ENCODE results near the gene KCNIP2.

DNA sequence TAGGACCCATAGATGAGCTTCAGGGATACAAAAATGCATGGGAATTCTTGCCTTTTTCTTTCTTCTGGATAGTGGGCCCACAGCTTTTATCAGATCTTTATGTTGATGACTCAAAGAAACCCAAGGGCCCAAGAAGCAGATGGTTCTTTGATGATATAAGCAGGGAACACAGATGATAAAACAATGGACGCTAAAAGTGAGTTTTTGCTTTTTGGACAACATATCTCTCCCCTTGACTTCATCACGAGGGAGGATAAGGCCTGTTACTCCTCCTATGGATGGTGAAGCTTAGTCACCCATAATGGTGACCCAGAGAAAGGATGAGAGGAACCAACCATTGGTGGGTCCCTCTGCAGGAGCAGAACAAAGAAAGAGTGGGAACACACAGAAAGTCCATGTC, 18.9 kb downstream of the KCNIP2 start:
- TF ChIP-seq, protein P1, sequence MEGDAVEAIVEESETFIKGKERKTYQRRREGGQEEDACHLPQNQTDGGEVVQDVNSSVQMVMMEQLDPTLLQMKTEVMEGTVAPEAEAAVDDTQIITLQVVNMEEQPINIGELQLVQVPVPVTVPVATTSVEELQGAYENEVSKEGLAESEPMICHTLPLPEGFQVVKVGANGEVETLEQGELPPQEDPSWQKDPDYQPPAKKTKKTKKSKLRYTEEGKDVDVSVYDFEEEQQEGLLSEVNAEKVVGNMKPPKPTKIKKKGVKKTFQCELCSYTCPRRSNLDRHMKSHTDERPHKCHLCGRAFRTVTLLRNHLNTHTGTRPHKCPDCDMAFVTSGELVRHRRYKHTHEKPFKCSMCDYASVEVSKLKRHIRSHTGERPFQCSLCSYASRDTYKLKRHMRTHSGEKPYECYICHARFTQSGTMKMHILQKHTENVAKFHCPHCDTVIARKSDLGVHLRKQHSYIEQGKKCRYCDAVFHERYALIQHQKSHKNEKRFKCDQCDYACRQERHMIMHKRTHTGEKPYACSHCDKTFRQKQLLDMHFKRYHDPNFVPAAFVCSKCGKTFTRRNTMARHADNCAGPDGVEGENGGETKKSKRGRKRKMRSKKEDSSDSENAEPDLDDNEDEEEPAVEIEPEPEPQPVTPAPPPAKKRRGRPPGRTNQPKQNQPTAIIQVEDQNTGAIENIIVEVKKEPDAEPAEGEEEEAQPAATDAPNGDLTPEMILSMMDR (IDR thresholded peaks at IDR 0.05): no peak
- no peak for TF ChIP-seq POLR2A (IDR thresholded peaks at IDR 0.05)
